ENCODE results near the gene C12orf56. TPM values are rescaled to one million over a fixed set of nuclear protein-coding genes. Genes with fewer than 3 reads are reported as not detected.

C12orf56 gene
- total and polyA plus RNA-seq, 4 donors, result 0.08 to 0.47 (median 0.24) TPM; not detected in 1

DNA sequence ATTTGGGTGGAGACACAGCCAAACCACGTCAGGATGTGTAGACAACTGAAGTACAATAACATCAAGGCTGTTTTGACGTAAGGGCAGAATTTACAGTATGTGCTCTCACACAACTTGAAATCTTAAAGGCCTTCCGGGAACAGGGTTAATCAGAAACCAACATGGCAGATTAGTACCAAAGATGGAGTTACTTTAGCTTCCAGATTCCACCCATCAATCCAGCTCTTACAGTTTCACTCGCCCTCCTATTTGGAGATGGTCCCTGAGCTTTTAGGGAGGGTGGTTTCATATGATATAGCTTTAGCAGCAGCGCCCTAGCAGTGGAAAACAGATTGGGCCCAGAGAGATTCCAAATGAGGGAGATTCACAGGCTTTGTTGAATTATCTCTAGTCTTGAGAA lies 11.6 kb upstream of the C12orf56 start (continued):
- no peak for TF ChIP-seq ZBTB33 (IDR thresholded peaks at IDR 0.05)
- no peak for TF ChIP-seq GABPA (IDR thresholded peaks at IDR 0.05 in 1 of 2, conservative IDR thresholded peaks at IDR 0.05 in 1 of 2)
- no peak for TF ChIP-seq EGR1 (IDR thresholded peaks at IDR 0.05; ENCODE audit: low read depth in 2 of 2)
- no peak for TF ChIP-seq HNF4G (IDR thresholded peaks at IDR 0.05)
- no peak for TF ChIP-seq TAF1 (conservative IDR thresholded peaks at IDR 0.05)
- no peak for TF ChIP-seq CTCF (IDR thresholded peaks at IDR 0.05; ENCODE audit: low read depth, low read length, missing input control)
- TF ChIP-seq SP1 (IDR thresholded peaks at IDR 0.05), result no peak
- no peak for TF ChIP-seq JUND (IDR thresholded peaks at IDR 0.05)
- TF ChIP-seq ATF3 (IDR thresholded peaks at IDR 0.05), result no peak
- no peak for TF ChIP-seq HNF4A (conservative IDR thresholded peaks at IDR 0.05)

DNA sequence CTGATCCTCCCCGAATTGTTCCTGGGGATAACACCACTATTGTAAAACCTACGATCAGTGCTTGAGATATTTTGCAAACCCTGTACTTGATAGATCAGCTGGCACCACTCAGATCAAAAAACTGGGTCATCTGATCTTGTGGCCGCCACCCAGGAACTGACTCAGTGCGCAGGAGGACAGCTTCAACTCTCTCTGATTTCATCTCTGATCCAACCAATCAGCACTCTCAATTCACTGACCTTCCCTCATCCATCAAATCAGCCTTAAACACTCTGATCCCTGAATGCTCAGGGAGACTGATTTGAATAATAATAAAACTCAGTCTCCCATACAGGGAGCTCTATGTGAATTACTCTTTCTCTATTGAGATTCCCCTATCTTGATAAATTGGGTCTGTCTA lies 9.5 kb upstream of the C12orf56 start:
- 67% methylated on average over 4 of the region's 4 CpGs for WGBS
- Histone ChIP-seq H3K36me3 (ENCODE audit: control insufficient read depth in 4 of 4, insufficient read depth in 3 of 4, low read depth in 1 of 4, low read length in 3 of 4) (no peaks in the 10 kb centered on the region), H3K27ac (ENCODE audit: low read depth in 1 of 2, low read length in 2 of 2) (no peak overlapping the region), H3K4me1 (ENCODE audit: control insufficient read depth in 4 of 4, insufficient read depth in 4 of 4, low read length in 3 of 4) (peaks cover 0 to 3% (median 1%) of the 10 kb centered on the region in 4 donors), H3K9ac (ENCODE audit: low read depth in 1 of 2, low read length in 2 of 2) (no peak overlapping the region), H3K4me3 (ENCODE audit: low read depth in 1 of 3, low read length in 3 of 3) (no peak overlapping the region), H3K27me3 (ENCODE audit: control insufficient read depth in 4 of 4, insufficient read depth in 4 of 4, low read length in 3 of 4) (no peaks in the 10 kb centered on the region), H3K9me3 (ENCODE audit: control insufficient read depth in 4 of 4, low read length in 3 of 4) (no peaks in the 10 kb centered on the region)
- TF ChIP-seq, protein P1, sequence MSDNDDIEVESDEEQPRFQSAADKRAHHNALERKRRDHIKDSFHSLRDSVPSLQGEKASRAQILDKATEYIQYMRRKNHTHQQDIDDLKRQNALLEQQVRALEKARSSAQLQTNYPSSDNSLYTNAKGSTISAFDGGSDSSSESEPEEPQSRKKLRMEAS (IDR thresholded peaks at IDR 0.05), result no peak
- no peak for TF ChIP-seq ATF3 (IDR thresholded peaks at IDR 0.05)
- TF ChIP-seq EGR1 (IDR thresholded peaks at IDR 0.05; ENCODE audit: low read depth in 2 of 2), result no peak
- no peak for TF ChIP-seq FOXA1 (IDR thresholded peaks at IDR 0.05)
- no peak for TF ChIP-seq CTCF (IDR thresholded peaks at IDR 0.05; ENCODE audit: low read depth, low read length, missing input control)
- TF ChIP-seq ZBTB33 (IDR thresholded peaks at IDR 0.05), result no peak
- TF ChIP-seq YY1 (IDR thresholded peaks at IDR 0.05), result no peak
- no peak for TF ChIP-seq RXRA (IDR thresholded peaks at IDR 0.05)
- no peak for TF ChIP-seq SP1 (IDR thresholded peaks at IDR 0.05)
- no peak for TF ChIP-seq GABPA (IDR thresholded peaks at IDR 0.05 in 1 of 2, conservative IDR thresholded peaks at IDR 0.05 in 1 of 2)
- no peak for TF ChIP-seq REST (IDR thresholded peaks at IDR 0.05)
- no peak for DNase-seq (ENCODE audit: low spot score)
